RKO (cell line): ENCODE data around the gene EID3.
"Not testable (repeated sequence)": the region's sequence is repeated elsewhere in the genome, so short reads cannot be mapped to it uniquely, and the experiment has no call there.

Experiments used
- DNase-seq: peaks from one replicate; pipeline ENCODE4 v3.0.0-alpha.2; 2016; ENCODE audit warnings: low spot score

The EID3 gene

DNA sequence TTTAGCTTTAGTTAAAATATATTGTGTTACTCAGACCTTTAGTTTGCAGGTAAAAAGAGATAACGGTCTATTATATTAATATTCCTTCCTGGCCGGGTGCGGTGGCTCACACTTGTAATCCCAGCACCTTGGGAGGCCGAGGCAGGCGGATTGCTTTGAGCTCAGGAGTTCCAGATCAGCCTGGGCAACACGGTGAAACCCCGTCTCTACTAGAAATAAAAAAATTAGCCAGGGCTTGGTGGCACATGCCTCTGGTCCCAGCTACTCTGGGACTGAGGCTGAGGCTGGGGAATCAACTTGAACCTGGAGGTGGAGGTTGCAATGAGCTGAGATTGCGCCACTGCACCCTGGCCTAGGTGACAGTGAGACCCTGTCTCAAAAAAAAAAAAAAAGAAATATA, 13.2 kb upstream of the EID3 start:
- DNase-seq: no peak

DNA sequence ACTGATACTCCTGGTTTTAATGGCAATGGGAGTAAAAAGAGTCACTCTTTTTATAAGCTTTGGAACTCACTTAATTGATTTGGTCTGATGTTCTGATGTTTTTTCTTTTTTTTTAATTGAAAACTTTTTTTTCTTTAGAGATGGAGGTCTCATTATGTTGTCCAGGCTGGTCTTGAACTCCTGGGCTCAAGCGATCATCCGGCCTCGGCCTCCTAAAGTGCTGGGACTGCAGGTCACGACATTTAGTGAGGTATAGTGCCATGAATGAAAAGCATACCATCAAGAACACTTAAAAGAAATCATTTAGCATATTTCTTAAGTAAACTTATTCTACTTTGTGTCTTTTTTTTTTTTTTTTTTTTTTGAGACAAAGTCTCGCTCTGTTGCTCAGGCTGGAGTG, 12.7 kb upstream of the EID3 start:
- DNase-seq: no peak

DNA sequence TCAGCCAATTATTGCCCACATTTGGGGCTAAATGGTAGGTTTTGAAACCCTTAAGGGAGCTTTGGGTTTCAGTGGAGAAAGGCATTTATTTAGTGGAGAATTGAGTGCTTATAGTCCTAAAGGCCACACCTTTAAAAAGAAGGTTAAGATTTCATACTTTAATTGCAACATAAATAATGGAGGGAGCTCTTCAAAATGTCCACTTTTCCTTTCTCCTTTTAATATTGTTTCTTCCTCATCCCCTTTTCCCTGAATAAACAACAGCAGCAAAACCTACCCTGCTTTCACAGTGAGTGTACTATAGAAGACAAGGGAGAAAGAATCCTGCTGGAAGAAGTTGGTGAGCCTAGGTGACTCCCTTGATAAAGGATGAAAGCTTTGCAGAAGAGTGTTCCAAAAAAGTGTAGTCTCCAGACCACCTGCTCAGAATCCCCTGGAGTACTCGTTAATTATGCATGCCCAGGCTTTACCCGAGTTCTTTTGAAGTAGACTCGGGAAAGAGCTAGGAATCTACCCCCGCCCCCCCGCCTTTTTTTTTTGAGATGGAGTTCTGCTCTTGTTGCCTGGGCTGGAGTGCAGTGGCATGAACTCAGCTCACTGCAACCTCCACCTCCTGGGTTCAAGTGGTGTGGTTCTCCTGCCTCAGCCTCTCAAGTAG, 11.5 kb upstream of the EID3 start:
- DNase-seq: no peak

DNA sequence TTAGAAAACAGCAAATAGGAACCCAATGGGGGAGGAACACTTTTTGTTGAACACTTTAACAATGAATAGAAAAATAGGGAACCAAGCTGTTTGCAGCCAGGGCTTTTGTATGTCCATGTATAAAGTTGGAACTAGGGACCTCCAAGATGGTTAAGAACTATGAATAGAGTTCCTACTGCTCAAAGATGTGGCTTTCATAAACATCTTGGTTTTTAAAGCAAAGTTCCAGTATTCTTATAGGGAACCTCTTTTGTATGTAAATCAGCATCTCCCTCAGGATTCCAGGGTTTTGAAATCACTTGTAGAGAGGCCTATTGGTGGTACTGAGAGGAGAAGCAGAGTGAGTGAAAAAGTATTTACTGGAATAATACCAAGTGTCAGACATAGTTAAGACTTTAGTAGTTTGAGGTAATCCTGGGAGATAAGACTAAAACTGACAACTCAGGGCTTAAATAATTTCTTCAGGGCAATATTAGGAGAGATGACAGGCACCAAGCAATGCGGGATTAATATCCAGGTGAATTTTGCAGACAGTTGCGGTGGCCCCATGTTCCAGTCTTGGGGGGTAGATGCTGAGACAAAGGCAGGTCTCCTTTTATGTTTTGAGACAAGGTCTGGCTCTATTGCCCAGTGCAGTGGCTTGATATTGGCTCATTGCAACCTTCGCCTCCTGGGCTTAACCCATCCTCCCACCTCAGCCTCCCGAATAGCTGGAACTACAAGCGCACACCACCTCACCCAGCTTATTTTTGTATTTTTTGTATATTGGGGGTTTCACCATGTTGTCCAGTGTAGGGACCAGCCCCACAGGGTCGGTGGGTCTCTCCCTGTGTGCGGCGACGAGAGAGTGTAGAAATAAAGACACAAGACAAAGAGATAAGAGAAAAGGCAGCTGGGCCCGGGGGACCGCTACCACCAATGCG, 10.4 kb upstream of the EID3 start:
- no peak for DNase-seq

DNA sequence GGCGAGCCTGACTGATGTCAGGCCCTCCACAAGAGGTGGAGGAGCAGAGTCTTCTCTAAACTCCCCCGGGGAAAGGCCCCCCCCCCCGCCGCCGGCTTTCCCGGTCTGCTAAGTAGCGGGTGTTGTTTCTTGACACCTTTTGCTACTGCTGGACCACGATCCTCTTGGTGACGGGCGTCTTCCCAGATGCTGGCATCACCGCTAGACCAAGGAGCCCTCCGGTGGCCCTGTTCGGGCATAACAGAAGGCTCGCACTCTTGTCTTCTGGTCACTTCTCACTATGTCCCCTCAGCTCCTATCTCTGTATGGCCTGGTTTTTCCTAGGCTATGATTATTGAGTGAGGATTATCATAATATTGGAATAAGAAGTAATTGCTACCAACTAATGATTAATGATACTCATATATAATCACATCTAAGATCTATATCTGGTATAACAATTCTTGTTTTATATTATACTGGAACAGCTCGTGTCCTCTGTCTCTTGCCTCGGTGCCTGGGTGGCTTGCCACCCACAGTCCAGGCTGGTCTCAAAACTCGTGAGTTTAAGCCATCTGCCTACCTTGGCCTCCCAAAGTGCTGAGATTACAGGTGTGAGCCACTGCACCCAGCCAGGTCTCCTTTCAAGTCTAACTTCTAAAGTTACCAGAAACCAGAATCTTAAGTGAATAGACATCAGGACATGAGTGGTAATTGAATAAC, 9.2 kb upstream of the EID3 start:
- DNase-seq: not testable (repeated sequence)

DNA sequence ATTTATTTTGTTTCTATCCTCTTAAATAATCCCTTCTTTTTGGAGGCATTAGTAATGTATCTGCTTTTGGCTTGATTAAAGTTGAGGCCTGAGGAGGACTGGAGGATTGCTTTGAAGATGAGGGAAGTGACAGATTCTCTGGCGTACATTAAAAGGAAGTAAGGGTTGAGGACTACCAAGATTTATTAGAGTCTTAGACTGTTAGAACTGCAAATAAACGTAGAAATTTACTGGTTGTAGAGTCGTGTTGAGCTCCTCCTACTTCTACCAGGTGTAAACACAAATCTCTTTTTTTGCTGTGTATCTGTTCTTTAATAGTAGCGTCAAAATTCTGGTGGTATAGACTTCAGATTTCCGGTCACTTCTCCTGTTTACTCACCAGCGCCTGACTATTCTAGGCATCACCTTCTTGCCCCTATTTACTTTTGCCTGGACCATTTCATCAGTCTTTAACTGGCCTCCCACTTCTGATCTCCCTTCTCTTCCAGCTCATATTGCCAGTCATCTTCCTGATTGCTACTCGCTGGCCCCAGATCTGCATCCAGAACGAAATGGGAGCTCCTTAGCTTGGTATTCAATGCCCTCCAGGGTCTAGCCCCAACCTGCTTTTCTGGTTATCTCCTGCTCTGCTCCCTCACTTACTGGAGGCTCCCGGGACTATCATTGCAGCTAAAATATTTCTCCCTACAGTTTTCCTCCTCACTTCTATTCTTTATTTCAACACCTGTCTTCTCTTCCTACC, 8.4 kb upstream of the EID3 start:
- no peak for DNase-seq

DNA sequence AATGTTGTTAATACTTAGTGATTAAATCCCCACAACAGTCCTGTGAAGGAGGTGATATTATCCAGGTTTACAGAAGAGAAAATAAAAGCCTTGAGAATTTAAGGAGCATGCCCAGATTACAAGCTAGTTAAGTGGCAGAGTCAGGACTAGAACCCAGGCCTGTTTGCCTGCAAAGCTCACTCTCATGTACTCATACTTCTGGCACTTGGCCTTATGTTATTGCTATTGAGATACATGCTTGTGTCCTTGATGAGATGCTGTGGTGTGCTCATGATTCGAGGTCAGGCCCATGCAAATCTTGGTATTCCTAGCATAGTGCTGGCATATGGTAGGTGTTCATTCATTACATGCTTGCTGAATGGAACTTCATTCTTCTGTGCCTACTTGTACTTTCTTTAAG, 7.6 kb upstream of the EID3 start:
- no peak for DNase-seq

DNA sequence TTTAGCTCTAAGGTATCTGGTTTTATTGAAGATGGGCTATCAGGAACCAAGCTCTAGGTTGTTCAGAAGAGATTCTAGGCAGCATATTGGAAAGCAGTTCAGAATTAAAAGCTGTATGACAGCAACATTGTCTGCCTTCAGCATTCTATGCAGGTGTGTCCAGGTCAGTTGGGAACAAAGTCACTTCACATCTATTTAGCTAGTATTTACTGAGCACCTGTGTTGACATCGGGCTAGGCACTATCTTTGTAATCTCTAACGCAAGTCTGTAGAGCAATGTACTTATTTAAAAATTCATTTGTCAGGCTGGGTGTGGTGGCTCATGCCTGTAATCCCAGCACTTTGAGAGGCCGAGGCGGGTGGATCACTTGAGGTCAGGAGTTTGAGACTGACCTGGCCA, 6.8 kb upstream of the EID3 start:
- DNase-seq: no peak

DNA sequence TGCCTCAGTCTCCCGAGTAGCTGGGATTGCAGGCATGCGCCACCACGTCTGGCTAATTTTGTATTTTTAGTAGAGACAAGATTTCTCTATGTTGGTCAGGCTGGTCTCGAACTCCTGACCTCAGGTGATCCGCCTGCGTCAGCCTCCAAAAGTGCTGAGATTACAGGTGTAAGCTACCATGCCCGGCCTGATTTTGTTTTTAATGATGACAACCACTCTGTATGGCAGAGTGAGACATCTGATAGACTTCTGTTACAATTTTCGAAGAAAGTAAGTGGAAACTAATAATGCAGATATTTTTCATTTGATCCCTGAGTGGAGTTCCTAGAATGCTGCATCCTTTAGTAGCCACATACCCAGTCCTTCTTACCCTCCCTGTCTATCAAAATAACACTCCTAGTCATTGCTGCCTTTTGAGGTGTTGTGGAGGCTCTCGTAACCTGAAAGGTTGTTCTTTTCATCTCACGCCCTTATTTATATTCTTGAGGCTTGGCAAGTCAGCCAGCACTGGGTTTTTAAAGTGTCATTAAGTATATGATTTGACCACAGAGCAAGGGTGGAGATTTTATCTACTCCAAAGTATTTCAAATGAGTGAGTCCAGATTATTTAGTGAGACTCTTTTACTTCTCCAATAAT, 5.9 kb upstream of the EID3 start:
- no peak for DNase-seq

DNA sequence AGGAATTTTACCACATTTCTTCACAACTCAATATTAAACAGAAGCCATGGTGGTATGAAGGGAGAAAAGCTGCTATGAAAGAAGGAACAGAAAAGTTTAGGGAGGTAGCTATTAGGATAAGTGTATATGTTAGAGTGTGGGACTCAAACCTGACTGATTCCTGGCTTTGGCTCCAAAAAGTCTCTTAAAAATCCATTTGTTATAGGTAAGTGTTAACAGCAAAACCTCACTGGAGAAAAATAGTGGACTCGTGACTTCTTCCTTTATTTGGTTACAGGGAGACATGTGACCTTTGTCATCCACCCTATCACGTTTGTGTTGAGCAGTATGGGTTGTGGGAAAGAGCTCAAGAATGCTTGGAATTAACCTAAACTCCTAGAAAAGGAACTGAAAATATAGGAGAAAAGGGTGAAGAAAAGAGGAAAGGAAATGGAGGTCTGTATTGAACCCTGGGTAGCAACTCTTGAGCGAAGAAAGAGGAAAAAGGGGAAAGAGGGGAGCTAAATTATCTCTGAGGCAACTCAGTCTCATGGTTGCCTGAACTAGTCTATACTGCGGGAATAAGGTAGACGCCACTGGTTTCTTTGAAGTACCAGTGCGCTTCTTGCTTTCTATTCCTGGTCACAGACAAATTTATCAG, 3.6 kb upstream of the EID3 start:
- DNase-seq: no peak

DNA sequence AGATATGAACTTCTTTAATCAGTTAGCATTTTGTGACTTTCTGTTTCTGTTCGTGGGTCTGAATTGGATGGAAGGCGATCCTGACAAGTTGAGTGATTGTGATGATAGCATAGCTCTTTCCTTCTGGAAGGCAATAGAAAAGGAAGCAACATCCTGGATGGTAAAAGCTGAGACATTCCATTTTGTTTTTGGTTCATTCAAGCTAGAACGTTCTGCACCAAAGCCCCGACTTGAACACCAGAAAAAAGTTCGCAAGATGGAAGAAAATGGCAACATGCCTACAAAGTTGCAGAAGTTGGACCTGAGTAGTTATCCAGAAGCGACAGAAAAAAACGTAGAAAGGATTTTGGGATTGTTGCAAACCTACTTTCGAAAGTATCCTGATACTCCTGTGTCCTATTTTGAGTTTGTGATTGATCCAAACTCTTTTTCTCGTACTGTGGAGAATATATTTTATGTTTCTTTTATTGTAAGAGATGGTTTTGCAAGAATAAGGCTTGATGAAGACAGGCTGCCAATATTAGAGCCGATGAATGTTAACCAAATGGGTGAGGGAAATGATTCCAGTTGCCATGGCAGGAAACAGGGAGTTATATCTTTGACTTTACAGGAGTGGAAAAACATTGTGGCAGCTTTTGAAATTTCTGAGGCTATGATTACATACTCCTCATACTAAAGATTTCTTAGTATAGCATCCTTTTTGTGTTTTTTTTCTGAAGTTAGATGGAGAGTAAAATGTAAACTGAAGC, 896 bp downstream of the EID3 start:
- DNase-seq: no peak

DNA sequence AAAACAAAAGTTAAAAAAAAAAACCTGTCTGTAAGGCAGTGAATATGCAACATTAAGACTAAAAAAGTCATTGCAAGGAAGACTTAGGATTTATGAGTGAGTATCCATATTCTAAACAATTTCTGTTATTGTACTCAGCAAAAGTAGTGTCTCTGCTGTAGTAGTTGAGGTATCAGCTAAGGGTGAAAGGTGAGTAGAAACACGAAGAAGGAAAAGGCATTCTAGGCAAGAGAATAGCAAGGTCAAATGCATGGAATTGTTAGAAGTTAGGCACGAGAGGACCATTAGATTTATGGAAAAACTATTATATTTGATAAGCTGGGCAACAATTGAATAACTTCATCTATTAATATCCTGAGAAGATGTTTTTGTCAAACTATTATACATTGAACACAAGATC, 1.8 kb downstream of the EID3 start:
- DNase-seq: no peak

DNA sequence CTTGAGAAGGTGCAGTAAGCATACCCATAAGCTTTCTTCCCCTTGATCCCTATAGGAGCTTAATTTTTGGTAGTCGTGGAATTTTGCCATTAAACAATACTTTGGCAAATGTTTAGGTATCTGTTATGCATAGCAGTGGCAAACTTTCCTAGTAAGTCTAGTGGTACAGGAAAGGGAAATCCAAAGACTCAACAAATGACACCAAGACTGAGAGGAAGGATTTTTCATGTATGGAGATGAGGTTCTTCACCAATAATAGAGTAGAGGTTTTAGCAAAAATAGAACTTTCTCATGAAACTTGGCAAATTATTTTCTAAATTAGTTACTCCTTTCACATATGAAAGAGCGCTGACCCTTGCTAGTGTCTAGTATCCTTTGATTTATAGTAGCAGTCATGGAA, 2.8 kb downstream of the EID3 start:
- no peak for DNase-seq

DNA sequence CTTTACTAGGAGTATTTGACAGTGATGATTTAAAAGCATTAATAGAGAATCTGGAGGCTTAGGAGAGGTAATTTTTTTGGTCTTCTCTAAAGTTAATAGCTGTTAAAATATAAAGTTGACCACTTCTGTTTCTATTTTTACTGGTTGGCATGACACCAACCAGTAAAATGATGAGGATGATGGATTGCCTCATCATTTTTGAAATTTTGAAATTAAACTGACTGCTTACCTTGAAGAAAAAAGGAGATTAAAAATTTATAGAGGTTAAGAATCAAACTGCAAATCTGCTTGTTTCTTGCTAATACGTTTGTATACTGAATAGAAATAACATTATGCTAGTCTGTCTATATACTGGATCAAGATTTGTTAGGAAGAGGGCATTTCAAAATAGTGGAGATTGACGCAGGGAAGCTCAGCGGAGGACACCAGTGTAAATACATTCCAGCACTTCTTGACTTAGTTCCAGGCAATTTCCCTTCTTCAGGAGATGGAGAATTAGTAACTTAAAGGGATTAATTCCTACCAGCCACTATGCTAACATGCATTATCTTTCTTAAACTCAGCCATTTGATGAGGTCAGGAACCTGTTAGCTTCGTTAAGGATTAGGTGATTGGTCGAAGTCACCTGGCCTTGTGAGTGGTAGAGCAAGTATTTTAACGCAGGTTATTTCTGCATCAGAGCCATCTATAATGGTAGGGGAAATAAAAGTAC, 3.6 kb downstream of the EID3 start:
- DNase-seq: no peak

DNA sequence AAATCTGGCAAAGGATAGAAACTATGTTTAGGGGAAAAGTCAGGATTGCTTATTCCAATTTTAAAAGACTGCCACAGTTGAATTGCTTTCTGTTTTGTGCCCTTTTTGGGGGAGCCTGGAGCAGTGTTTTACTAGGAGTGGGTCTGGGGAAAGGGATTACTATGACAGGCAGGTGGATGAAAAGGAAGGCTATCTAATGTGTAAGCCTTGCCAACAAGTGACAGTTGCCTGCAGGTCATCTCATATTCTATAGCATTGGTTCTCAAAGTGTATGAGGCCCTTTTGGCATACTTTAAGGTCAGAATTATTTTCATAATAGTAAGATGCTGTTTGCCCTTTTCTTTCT, 4.1 kb downstream of the EID3 start:
- DNase-seq: no peak

DNA sequence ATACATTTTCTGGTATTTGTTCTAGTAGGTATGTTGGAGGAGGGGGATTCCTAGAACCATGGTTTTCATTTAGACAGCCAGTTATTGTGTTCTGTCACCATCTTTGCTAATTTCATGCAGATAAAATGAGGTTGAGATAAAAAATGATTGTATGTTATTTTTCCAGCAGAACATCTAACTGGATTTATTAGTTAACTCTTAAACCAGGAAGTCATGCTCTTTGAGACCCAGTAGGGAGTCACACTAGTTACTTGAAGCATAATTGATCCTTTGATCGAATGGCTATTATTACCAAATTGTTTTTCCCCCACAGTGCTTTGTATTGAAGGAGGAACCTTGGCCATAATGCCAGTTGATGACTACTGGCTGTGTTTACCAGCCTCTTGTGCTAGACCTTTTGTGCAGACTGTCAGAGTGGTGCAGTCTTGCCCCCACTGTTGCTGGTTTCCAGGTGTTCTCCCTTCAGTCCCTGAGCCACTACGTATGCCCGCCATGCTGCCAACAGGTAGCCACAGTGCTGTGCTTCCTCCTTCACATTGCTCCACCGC, 6.0 kb downstream of the EID3 start:
- DNase-seq: no peak

DNA sequence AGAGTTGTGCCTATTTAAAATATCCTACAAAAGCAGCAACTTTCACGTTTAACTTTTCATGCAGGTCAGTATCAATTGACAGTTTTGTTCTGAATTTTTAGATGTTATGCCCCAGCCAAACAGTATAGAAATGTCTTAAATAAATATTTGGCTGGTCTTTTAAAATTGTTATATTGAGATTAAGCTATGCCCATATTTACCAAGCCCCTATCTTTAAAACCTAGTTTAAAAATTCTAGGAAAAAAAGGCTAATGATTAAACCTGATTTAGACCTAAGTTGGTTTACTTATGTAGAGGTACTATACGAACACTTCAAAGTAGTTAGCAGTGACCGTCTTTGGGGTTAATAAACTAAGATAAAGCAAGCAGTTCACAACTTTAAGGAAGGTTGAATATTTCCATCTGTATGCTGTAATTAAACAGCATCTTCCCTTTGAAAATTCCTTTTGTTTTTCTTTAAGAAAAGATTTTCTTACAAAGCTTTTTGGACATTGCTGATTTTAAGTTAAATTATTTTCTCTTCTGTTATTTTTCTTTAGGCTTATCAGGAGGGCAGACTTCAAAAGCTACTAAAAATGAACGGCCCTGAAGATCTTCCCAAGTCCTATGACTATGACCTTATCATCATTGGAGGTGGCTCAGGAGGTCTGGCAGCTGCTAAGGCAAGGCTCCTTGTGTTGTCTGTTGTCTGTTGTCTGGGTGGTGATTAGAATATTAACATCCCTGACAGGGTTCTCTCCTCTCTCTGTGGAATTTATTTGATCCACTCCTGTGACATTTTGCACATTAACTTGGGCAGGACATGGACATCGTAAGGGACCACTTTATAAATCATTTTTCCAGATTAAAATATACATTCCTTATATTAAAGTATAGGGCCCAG, 7.5 kb downstream of the EID3 start:
- DNase-seq: no peak

DNA sequence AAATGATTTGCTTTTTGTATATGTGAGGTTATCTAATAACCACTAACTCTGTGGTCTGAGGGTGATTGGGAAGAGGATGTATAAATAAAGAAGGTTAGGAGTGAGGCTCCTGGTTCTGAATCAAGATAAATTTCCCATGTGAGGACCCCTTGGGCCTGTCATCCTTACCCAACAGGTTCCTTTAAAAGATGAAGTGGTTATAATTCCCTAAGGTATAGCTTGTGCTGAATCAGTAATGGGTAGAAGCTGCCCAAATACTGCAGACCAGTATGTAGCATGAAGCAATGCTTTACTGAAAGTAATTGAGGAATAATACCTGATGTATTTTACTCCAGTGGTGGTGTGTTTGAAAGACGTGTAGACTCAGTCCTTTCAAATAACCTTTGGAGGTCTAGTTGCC, 8.7 kb downstream of the EID3 start:
- DNase-seq: no peak

DNA sequence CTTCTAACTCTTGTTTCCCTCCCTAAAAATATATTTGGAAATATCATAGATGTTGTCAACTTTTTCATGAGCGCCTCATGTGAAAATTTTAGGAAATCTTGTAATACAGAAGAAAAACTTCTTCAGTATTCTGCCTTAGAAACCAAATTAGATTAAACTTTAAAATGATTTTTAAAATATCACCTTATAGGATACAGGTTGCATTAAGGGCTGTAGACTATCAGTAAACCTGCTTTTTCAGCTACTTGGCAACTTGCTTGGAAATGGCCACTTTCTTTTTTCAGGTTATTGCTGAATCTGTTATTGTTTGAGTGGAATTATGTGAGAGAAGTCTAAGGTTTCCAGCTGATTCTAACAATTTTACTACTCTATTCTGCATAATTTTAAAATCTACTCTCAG, 9.1 kb downstream of the EID3 start:
- no peak for DNase-seq
